Ectodermal cell (in vitro differentiated cells): Measurements from ENCODE around the gene CBLIF.
"Not testable (repeated sequence)": the region's sequence is repeated elsewhere in the genome, so short reads cannot be mapped to it uniquely, and the experiment has no call there.

ENCODE experiments used
- H3K27ac ChIP-seq: 2 replicates; pipeline ENCODE4 v1.7.0; 2013; ENCODE audit warnings: mild to moderate bottlenecking, low read depth, low read length; ENCODE audit not compliant: insufficient read depth, poor library complexity, severe bottlenecking
- H3K27me3 ChIP-seq: 2 replicates; pipeline ENCODE4 v1.7.0; 2013; ENCODE audit warnings: mild to moderate bottlenecking, low read length; ENCODE audit not compliant: insufficient read depth, control insufficient read depth, poor library complexity, severe bottlenecking
- H3K36me3 ChIP-seq: one replicate; pipeline ENCODE4 v1.7.0; 2013; ENCODE audit warnings: low read length; ENCODE audit not compliant: control insufficient read depth, insufficient read depth
- H3K4me1 ChIP-seq: one replicate; pipeline ENCODE4 v1.7.0; 2013; ENCODE audit warnings: low read length; ENCODE audit not compliant: control insufficient read depth, insufficient read depth
- H3K4me3 ChIP-seq: 2 replicates; pipeline ENCODE4 v1.7.0; 2013; ENCODE audit warnings: low read depth, low read length, control low read depth; ENCODE audit not compliant: insufficient read depth
- H3K9me3 ChIP-seq: 2 replicates; pipeline ENCODE4 v1.7.0; 2013; ENCODE audit warnings: mild to moderate bottlenecking, low read length, moderate library complexity; ENCODE audit not compliant: control insufficient read depth
- WGBS, 2 experiments: methylation state at CpG; one replicate each; pipeline ENCODE4 v1.1.7; 2013; ENCODE audit warnings: missing lambda C conversion rate in 2 of 2; 5-methylcytosine and 5-hydroxymethylcytosine counted together

Gene CBLIF

GRCh38 chr11:59849129-59849528, 3.8 kb upstream of the CBLIF start:
- Histone ChIP-seq H3K27me3 (no peaks in the 10 kb centered on the region), H3K27ac (no peak overlapping the region), H3K36me3 (no peaks in the 10 kb centered on the region), H3K4me1 (no peaks in the 10 kb centered on the region), H3K9me3 (no peaks in the 10 kb centered on the region), H3K4me3 (no peak overlapping the region)
- WGBS, 2 experiments: 84 to 94% methylated on average over 2 of the region's 2 CpGs

GRCh38 chr11:59848439-59848838, 3.1 kb upstream of the CBLIF start:
- H3K36me3 ChIP-seq, H3K9me3 ChIP-seq, H3K27ac ChIP-seq, H3K4me3 ChIP-seq, H3K27me3 ChIP-seq, H3K4me1 ChIP-seq: not testable (repeated sequence)
- 93 to 94% methylated on average over 6 of the region's 6 CpGs for WGBS, 2 experiments

DNA sequence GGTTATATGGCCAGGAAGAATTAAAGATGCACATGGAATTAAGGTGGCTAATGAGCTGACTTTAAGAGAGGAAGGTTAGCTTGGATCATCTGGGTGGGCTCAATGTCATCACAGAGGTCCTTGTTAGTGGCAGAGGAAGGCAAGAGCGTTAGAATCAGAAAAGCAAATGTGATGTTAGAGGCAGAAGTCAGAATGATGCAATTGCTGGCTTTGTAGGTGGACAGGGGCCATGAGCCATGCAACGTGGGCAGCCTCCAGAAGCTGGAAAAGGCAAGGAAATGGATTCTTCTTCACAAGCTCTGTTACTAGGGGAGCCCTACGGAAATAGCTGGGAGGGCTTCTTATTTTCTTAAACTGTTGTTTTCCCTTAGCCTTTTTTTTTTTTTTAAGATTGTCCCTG, 2.3 kb upstream of the CBLIF start:
- H3K27ac ChIP-seq: no peak overlapping the region
- H3K4me3 ChIP-seq: no peak overlapping the region
- H3K9me3 ChIP-seq: no peaks in the 10 kb centered on the region
- H3K36me3 ChIP-seq: no peaks in the 10 kb centered on the region
- no peaks in the 10 kb centered on the region for H3K4me1 ChIP-seq
- no peaks in the 10 kb centered on the region for H3K27me3 ChIP-seq
- WGBS, 2 experiments: 94 to 95% methylated on average over 3 of the region's 3 CpGs

GRCh38 chr11:59846556-59846955, 1.3 kb upstream of the CBLIF start:
- no peaks in the 10 kb centered on the region for H3K9me3 ChIP-seq
- WGBS, 2 experiments: 89 to 96% methylated on average over 3 to 4 of the region's 5 CpGs

DNA sequence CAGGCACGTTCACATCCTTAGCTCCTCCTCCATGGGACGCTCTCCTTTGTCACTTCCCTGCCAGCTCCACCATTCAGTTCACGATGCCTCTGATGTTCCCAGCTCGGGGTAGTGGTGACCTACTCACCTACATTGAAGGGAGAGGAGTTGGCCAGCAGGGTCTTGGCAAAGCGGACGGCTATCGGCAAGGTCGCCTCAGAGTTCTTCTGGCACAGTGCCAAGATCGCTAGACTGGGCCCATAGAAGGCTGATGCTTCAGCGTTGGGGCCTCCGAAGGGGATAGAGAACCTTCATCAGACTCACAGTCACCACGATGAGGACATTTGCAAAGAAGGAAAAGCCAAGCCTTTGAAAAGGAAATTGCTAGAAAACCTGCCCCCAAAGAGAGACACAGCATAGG, 3.0 kb downstream of the CBLIF start:
- H3K27me3 ChIP-seq: no peaks in the 10 kb centered on the region

More at GRCh38 chr11:59846556-59846955, 1.3 kb upstream of the CBLIF start:
- Histone ChIP-seq H3K27me3 (no peaks in the 10 kb centered on the region), H3K4me3 (no peak overlapping the region), H3K4me1 (no peaks in the 10 kb centered on the region), H3K36me3 (no peaks in the 10 kb centered on the region), H3K27ac (no peak overlapping the region)

GRCh38 chr11:59841514-59841913, 3.8 kb downstream of the CBLIF start:
- no peaks in the 10 kb centered on the region for H3K36me3 ChIP-seq
- WGBS, 2 experiments: 86 to 88% methylated on average over 2 of the region's 2 CpGs
- no peak overlapping the region for H3K27ac ChIP-seq
- H3K4me1 ChIP-seq: no peaks in the 10 kb centered on the region
- no peaks in the 10 kb centered on the region for H3K27me3 ChIP-seq
- no peak overlapping the region for H3K4me3 ChIP-seq
- H3K9me3 ChIP-seq: no peaks in the 10 kb centered on the region

More for the DNA sequence above, 3.0 kb downstream of the CBLIF start:
- Histone ChIP-seq H3K4me3 (no peak overlapping the region), H3K4me1 (no peaks in the 10 kb centered on the region), H3K9me3 (no peaks in the 10 kb centered on the region), H3K36me3 (no peaks in the 10 kb centered on the region), H3K27ac (no peak overlapping the region)
- WGBS, 2 experiments: 89 to 92% methylated on average over 12 of the region's 12 CpGs

DNA sequence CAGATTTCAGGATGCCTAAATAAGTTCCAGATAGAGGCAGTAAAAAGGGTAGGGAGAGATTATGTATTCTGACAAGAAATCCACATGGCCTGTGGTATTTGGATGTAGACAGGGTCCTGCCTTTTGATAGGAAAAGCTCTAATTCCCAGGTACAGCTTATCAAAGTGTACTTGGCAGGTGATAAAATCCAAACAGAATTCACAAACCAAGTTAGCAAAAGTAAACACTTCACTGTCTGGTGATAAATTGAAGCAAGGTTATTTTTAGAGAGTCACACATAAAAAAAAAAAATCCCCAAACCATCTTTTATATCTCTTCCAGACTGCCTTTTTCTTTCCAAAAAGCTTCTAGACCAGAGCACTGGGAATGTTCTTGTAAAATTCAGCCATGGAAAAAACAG, 5.7 kb downstream of the CBLIF start:
- Histone ChIP-seq H3K9me3 (no peaks in the 10 kb centered on the region), H3K36me3 (no peaks in the 10 kb centered on the region), H3K4me1 (no peaks in the 10 kb centered on the region), H3K4me3 (no peak overlapping the region), H3K27ac (no peak overlapping the region), H3K27me3 (no peaks in the 10 kb centered on the region)

GRCh38 chr11:59833602-59834001, 11.7 kb downstream of the CBLIF start:
- H3K4me1 ChIP-seq: no peaks in the 10 kb centered on the region
- no peaks in the 10 kb centered on the region for H3K36me3 ChIP-seq
- H3K4me3 ChIP-seq: no peak overlapping the region
- no peaks in the 10 kb centered on the region for H3K27me3 ChIP-seq
- 97 to 98% methylated on average over 2 of the region's 2 CpGs for WGBS, 2 experiments
- H3K9me3 ChIP-seq: no peaks in the 10 kb centered on the region
- no peak overlapping the region for H3K27ac ChIP-seq

GRCh38 chr11:59829358-59829757, 15.9 kb downstream of the CBLIF start:
- Histone ChIP-seq H3K36me3 (no peaks in the 10 kb centered on the region), H3K27me3 (no peaks in the 10 kb centered on the region), H3K9me3 (no peaks in the 10 kb centered on the region), H3K4me1 (no peaks in the 10 kb centered on the region), H3K4me3 (no peak overlapping the region), H3K27ac (no peak overlapping the region)
- 94 to 97% methylated on average over 3 of the region's 3 CpGs for WGBS, 2 experiments

GRCh38 chr11:59822989-59823566, 22.2 kb downstream of the CBLIF start:
- no peaks in the 10 kb centered on the region for H3K36me3 ChIP-seq
- no peaks in the 10 kb centered on the region for H3K9me3 ChIP-seq
- WGBS, 2 experiments: 57% methylated on average over 8 to 9 of the region's 9 CpGs
- no peak overlapping the region for H3K27ac ChIP-seq
- no peak overlapping the region for H3K4me3 ChIP-seq
- no peaks in the 10 kb centered on the region for H3K4me1 ChIP-seq
- no peaks in the 10 kb centered on the region for H3K27me3 ChIP-seq

GRCh38 chr11:59818572-59818971, 26.7 kb downstream of the CBLIF start:
- WGBS, 2 experiments: 90 to 93% methylated on average over 4 of the region's 4 CpGs
- Histone ChIP-seq H3K4me1 (no peaks in the 10 kb centered on the region), H3K27ac (no peak overlapping the region), H3K9me3 (no peaks in the 10 kb centered on the region), H3K36me3 (no peaks in the 10 kb centered on the region), H3K4me3 (no peak overlapping the region), H3K27me3 (no peaks in the 10 kb centered on the region)
